ENCODE results near the gene MRPL53.
"Not testable (repeated sequence)": the region's sequence is repeated elsewhere in the genome, so short reads cannot be mapped to it uniquely, and the experiment has no call there.

Gene MRPL53

DNA sequence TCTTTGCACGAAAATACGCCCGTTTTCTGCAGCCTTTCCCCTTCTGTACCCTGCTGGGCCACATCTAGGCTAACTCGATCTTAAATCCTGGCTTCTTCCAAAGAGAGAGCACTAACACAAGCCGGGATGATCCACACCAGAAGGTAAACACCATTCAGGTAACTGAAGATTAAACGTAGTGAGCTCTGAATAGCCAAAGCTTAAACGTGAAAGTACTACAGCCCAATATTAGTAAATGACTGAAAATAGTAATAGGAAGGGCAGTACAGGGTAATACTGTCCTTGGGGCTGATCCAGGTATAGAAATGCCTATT lies 422 bp upstream of the MRPL53 start:
- no peak for TF ChIP-seq GABPA (IDR thresholded peaks at IDR 0.05; ENCODE audit: low read depth)
- TF ChIP-seq, protein P1, sequence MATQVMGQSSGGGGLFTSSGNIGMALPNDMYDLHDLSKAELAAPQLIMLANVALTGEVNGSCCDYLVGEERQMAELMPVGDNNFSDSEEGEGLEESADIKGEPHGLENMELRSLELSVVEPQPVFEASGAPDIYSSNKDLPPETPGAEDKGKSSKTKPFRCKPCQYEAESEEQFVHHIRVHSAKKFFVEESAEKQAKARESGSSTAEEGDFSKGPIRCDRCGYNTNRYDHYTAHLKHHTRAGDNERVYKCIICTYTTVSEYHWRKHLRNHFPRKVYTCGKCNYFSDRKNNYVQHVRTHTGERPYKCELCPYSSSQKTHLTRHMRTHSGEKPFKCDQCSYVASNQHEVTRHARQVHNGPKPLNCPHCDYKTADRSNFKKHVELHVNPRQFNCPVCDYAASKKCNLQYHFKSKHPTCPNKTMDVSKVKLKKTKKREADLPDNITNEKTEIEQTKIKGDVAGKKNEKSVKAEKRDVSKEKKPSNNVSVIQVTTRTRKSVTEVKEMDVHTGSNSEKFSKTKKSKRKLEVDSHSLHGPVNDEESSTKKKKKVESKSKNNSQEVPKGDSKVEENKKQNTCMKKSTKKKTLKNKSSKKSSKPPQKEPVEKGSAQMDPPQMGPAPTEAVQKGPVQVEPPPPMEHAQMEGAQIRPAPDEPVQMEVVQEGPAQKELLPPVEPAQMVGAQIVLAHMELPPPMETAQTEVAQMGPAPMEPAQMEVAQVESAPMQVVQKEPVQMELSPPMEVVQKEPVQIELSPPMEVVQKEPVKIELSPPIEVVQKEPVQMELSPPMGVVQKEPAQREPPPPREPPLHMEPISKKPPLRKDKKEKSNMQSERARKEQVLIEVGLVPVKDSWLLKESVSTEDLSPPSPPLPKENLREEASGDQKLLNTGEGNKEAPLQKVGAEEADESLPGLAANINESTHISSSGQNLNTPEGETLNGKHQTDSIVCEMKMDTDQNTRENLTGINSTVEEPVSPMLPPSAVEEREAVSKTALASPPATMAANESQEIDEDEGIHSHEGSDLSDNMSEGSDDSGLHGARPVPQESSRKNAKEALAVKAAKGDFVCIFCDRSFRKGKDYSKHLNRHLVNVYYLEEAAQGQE (IDR thresholded peaks at IDR 0.05; ENCODE audit: insufficient replicate concordance, low read depth): no peak
- TF ChIP-seq SPI1 (IDR thresholded peaks at IDR 0.05; ENCODE audit: borderline replicate concordance, low read depth): no peak
- no peak for TF ChIP-seq POLR2AphosphoS5 (IDR thresholded peaks at IDR 0.05; ENCODE audit: low read depth)
- no peak for TF ChIP-seq CTCF (IDR thresholded peaks at IDR 0.05; ENCODE audit: insufficient read depth, low read length)
- Histone ChIP-seq H3K27ac (replicated peaks) (peak overlapping the region; percentile 82), H3K4me3 (replicated peaks; ENCODE audit: insufficient read depth, low read length) (peak overlapping the region; percentile 76), H3K27me3 (ENCODE audit: insufficient read depth, poor library complexity, severe bottlenecking) (no peaks in the 10 kb centered on the region)
- no peak for DNase-seq (ENCODE audit: low read depth in 1 of 2, low spot score in 1 of 2)

GRCh38 chr2:74471332-74472065 lies 981 bp downstream of the MRPL53 start:
- DNase-seq (ENCODE audit: low read depth in 1 of 2, low spot score in 1 of 2): no peak
- H3K27ac ChIP-seq (replicated peaks): peak overlapping the region; percentile 82
- peak overlapping the region; percentile 76 for H3K4me3 ChIP-seq (replicated peaks; ENCODE audit: insufficient read depth, low read length)
- TF ChIP-seq GABPA (IDR thresholded peaks at IDR 0.05; ENCODE audit: low read depth) (no peak), SPI1 (IDR thresholded peaks at IDR 0.05; ENCODE audit: borderline replicate concordance, low read depth) (no peak), CTCF (IDR thresholded peaks at IDR 0.05; ENCODE audit: insufficient read depth, low read length) (no peak), POLR2AphosphoS5 (IDR thresholded peaks at IDR 0.05; ENCODE audit: low read depth) (no peak)
- TF ChIP-seq, protein P1 (IDR thresholded peaks at IDR 0.05; ENCODE audit: insufficient replicate concordance, low read depth): no peak
- H3K27me3 ChIP-seq (ENCODE audit: insufficient read depth, poor library complexity, severe bottlenecking): no peaks in the 10 kb centered on the region

- not testable (repeated sequence) for DNase-seq (ENCODE audit: low read depth in 1 of 2, low spot score in 1 of 2); H3K4me3 ChIP-seq (replicated peaks; ENCODE audit: insufficient read depth, low read length); H3K27me3 ChIP-seq (ENCODE audit: insufficient read depth, poor library complexity, severe bottlenecking); H3K27ac ChIP-seq (replicated peaks)
Measured at GRCh38 chr2:74470742-74471141, 1.7 kb downstream of the MRPL53 start.

GRCh38 chr2:74464406-74464805 lies 8.1 kb downstream of the MRPL53 start:
- Histone ChIP-seq H3K27ac (replicated peaks) (peak overlapping the region; percentile 78), H3K27me3 (ENCODE audit: insufficient read depth, poor library complexity, severe bottlenecking) (no peaks in the 10 kb centered on the region), H3K4me3 (replicated peaks; ENCODE audit: insufficient read depth, low read length) (peak overlapping the region; percentile 84)
- TF ChIP-seq, protein P1 (IDR thresholded peaks at IDR 0.05; ENCODE audit: insufficient replicate concordance, low read depth): no peak
- TF ChIP-seq GABPA (IDR thresholded peaks at IDR 0.05; ENCODE audit: low read depth): no peak
- TF ChIP-seq POLR2AphosphoS5 (IDR thresholded peaks at IDR 0.05; ENCODE audit: low read depth): no peak
- TF ChIP-seq SPI1 (IDR thresholded peaks at IDR 0.05; ENCODE audit: borderline replicate concordance, low read depth): no peak
- no peak for TF ChIP-seq CTCF (IDR thresholded peaks at IDR 0.05; ENCODE audit: insufficient read depth, low read length)
- DNase-seq (ENCODE audit: low read depth in 1 of 2, low spot score in 1 of 2): no peak
